ENCODE data around the gene IL22RA2.

The IL22RA2 gene

DNA sequence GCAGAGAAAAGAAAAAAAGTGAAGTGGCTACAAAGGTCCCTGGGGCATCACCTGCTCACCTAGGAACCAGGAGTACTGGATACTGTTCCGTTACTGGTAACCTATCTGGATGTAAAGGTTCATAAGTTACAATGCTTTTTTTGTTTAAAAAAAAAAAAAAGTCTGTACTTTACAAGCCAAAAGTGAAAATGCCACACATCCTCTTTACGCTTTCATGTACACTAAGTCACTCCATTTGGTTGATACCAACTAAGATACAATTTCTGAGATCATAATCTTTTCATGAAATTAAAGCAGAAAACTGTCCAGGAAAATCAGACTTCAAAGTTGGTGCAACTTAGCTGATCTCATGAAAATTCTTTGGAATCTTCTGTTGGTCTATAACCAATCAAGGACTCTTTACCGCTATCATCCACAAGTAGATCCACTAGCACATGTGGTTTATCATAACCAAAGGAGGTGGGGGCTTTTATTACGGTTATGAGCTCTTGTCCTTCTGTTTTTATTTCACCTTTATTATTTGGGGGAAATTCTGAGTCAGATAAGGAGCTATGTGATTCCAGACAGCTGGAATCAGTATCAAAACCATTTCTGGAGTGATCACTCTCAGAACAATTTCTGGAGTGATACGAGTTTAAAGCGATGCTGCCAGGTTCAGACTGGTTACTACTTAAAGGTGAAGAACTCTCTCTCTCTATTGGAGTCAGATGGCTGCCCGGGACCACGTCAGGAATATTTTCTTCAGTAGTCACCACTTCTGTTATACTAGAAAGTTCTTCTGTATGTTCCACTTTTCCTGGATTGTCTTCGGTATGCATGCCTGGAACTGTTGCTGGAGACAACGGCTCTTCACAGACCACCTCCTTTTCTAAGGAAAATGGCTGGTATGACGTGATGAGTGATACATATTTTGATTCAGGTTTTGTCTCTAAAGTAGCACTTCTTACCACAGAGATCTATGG, 24.5 kb upstream of the IL22RA2 start:
- DNase-seq (ENCODE audit: low read depth): no peak

- DNase-seq (ENCODE audit: low read depth): no peak
Observed at GRCh38 chr6:137193256-137194070, 20.0 kb upstream of the IL22RA2 start.

- no peak for DNase-seq (ENCODE audit: low read depth)
Observed at GRCh38 chr6:137192821-137193220, 19.4 kb upstream of the IL22RA2 start.

GRCh38 chr6:137191670-137192069, 18.2 kb upstream of the IL22RA2 start:
- no peak for DNase-seq (ENCODE audit: low read depth)

- no peak for DNase-seq (ENCODE audit: low read depth)
Observed at GRCh38 chr6:137191236-137191635, 17.8 kb upstream of the IL22RA2 start.

- DNase-seq (ENCODE audit: low read depth): no peak
Observed at GRCh38 chr6:137190583-137191094, 17.2 kb upstream of the IL22RA2 start.

DNA sequence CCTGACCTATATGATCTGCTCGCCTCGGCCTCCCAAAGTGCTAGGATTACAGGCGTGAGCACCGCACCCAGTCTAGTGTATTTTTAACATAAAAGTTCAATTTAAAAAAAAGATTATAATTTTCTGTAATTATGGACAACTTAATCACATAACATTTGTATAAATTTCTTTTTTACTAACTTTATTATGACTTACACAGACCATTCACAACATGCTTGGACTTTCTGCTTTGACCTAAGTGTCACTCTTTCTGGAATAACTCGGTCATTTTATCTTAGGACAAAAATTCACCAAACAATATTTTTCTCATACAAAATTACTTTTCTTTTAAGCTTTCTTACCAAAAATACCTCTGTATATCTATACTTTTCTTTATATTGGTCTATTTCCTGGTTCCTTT, 15.4 kb upstream of the IL22RA2 start:
- DNase-seq (ENCODE audit: low read depth): no peak

DNA sequence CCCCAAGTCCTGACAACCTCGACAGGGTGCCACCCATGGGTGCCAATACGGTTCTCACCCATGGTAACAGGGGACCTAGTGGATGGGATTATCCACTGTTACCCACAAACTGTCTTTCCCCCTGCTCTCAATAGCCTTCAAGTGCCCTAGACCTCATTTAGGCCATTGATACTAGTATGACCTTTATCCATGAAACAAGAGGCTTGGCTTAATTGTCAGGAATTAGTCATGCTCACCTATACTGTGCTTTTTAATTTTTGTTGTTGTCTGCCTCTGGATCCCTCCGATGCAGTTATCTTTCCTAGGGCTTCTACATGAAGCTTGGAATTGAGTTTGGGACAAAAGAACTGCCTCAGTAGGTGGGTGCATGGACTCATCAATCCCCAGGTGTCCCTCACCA, 11.8 kb upstream of the IL22RA2 start:
- DNase-seq (ENCODE audit: low read depth): no peak

DNA sequence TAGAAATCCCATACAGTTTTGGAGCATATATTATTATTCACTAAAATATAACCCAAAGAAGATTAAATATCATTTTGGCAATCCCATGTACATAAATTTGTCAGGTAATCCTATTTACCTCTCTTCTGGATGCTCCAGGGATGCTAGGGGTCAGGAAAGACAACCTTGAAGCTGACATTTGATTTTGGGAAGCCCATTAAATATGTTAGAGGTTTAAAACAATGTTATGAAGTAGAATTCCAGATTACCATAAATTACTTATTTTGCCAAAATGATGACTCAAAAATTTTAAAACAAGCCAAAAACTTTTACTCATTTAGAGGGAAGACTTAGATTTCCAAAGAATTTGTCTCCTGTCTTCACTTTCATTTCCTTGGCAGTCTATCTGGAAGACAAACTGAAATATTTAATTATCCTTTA, 9.2 kb upstream of the IL22RA2 start:
- DNase-seq (ENCODE audit: low read depth): no peak

DNA sequence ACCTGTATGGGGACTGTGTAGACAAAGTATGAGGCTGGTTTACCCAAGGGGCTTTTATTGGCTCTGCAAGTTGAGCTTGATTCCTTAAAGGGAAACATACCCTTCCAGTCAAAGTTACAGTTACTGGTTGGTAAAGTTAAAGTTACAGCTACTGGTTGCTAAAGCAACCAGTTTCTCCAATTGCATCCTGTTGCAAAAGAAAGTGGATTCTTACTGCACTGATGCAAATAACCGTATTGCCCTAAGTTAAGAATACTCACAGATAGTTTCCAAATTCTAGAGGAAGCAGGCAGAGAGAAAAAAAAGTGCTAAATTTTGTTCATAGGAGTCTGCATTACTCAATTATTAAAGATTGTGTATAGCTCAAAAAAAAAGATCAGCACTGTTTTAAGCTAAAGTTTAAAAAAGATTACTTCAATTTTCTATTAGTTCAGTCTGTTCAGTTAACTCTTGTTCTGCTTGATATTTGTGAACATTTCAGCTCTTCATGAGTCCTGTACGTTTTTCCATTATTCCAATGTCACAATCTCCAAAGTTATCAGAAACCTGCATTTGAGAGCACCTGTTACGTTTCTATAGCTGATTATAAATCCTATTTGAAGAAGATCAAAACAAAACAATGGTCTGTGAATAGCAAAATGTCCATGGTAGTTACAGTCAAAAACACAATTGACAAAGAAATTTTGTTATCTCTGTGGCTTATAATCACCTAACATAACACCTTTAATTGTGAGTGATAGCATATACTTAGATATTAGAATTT, 8.6 kb upstream of the IL22RA2 start:
- DNase-seq (ENCODE audit: low read depth): no peak

DNA sequence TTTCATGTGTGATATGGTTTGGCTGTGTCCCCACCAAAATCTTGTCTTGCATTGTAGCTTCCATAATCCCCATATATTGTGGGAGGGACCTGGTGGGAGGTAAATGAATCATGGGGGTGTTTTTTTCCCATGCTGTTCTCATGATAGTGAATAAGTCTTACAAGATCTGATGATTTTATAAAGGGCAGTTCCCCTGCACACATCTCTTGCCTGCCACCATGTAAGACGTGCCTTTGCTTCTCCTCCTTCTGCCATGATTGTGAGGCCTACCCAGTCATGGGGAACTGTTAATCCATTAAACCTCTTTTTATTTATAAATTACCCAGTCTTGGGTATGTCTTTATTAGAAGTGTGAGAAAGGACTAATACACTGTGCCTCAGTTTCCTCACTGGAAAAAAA, 4.2 kb upstream of the IL22RA2 start:
- DNase-seq (ENCODE audit: low read depth): no peak

DNA sequence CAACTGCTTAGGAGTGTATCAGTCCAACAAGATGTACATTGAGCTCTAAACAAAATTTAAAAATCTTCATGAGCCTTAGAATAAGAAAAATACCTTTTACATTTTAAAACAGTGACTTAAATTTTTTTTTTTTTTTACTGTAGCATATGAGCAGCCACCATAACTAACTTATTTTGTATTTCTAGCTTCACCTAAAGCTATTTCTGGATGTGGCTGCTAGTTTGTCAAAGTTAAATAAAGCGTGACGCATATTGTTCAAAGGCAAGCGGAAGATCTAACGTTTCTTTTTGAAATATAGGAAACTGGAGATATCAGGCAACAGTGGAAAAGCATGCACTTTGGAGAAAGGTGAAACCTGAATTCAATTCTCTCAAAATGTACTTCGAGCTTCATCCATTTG, 3.3 kb upstream of the IL22RA2 start:
- no peak for DNase-seq (ENCODE audit: low read depth)

- no peak for DNase-seq (ENCODE audit: low read depth)
Observed at GRCh38 chr6:137175868-137176245, 2.4 kb upstream of the IL22RA2 start.

DNA sequence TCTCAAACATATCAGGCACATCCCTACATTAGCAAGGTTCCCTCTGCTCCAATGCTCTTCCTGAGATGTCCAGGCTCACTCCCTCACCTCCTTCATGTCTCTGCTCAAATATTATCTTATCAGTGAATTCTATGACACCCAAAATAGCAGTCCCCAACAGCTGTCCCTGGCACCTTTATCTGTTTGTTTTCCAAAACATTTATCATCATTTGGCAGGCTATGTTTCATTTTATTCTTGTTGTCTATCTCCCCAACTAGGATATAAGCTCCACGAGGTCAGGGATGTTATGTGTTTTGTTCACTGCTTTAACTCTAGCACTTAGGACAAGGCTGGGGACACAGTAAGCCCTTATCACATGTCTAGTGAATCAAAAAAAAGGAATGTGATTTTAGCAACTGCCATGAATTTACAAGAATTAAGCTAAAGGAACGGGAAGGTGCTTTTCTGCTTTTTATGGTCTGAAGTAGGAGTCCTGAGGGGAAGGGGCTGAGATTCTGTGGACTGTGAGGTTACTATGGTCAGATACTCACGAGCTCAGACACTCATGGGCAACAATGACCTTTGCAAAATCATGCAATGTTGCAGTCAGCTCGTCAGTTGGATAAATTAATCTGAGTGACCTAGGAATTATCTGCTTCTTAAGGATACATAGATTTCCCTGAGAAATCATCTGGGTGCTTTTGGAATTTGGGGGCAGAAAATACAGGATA, 1.9 kb upstream of the IL22RA2 start:
- DNase-seq (ENCODE audit: low read depth): no peak

GRCh38 chr6:137172734-137173431, 561 bp downstream of the IL22RA2 start:
- no peak for DNase-seq (ENCODE audit: low read depth)

- DNase-seq (ENCODE audit: low read depth): no peak
Observed at GRCh38 chr6:137171824-137172733, 1.4 kb downstream of the IL22RA2 start.

- DNase-seq (ENCODE audit: low read depth): no peak
Observed at GRCh38 chr6:137171053-137171374, 2.4 kb downstream of the IL22RA2 start.

- DNase-seq (ENCODE audit: low read depth): no peak
Observed at GRCh38 chr6:137170266-137171052, 3.0 kb downstream of the IL22RA2 start.
